GM21737 (cell line): Measurements from ENCODE around the gene BMP5.

Source experiments
- ATAC-seq: cut with Tn5 transposase; IDR thresholded peaks from one replicate; pipeline ENCODE4 v1.9.1; 2021; ENCODE audit warnings: mild to moderate bottlenecking, moderate library complexity; ENCODE audit not compliant: unreplicated experiment

Gene BMP5

GRCh38 chr6:55819811-55820210 is 55.6 kb downstream of the BMP5 start:
- ATAC-seq: no peak

GRCh38 chr6:55818482-55818881 is 56.9 kb downstream of the BMP5 start:
- no peak for ATAC-seq

DNA sequence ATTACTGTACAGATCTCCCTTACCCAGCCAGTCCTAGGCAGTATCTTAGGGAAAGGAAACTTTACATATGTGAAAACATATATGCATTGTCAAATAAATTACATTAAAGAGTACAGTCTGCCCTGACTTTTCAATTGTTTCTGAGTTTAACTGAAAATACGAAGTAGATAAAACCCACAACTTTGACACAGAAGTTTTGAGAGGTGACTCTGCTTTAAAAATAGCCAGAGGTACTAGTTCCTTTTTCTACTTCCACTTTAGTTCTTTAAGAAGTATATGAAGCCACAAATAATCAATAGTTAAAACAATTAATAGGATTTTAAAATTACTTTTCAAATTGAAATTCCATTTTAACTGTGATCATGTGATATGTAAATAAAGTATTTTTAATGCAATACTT is 62.9 kb downstream of the BMP5 start:
- no peak for ATAC-seq

DNA sequence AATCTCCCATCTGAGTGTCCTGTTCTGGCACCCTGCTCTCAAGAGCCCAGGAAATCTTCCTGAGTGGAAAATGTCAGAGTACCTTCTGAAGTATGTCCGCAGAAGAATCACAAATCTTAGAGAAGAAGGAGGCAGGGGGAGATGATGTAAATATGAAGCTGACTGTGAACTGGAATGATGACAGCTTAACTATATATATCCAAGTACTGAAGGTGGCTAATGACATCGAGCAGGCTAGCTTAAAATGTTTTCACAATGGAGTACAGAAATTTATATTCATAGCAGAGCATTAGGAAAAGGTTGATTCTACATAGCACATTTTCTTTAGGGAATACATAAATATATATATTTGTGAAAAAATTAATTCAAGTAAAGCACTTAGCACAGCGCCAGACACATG is 64.3 kb downstream of the BMP5 start:
- ATAC-seq: no peak

DNA sequence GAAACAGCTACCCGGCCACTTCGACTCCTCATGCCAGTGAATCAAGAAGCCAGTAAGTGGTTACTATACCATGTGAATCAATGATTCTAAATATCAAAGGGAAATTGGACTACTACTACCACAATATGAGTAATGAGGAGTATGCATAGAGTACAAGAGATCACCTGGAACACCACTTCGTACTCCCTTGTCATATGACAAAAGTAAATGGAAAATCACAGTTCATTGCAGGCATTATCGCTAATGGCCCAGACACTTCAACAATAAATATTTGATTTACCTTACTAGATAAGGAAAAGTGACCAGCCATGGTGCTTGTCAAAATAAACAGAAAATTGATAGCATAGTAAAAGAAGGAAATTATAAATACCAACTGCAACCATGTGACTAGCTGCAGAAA is 73.1 kb downstream of the BMP5 start:
- no peak for ATAC-seq

GRCh38 chr6:55798571-55798970 is 76.8 kb downstream of the BMP5 start:
- ATAC-seq: no peak

- ATAC-seq: no peak
Observed at GRCh38 chr6:55794136-55794812, 81.1 kb downstream of the BMP5 start.

- ATAC-seq: no peak
Observed at GRCh38 chr6:55785273-55785672, 90.1 kb downstream of the BMP5 start.

- no peak for ATAC-seq
Observed at GRCh38 chr6:55782275-55782674, 93.1 kb downstream of the BMP5 start.

GRCh38 chr6:55778705-55779104 is 96.7 kb downstream of the BMP5 start:
- no peak for ATAC-seq

DNA sequence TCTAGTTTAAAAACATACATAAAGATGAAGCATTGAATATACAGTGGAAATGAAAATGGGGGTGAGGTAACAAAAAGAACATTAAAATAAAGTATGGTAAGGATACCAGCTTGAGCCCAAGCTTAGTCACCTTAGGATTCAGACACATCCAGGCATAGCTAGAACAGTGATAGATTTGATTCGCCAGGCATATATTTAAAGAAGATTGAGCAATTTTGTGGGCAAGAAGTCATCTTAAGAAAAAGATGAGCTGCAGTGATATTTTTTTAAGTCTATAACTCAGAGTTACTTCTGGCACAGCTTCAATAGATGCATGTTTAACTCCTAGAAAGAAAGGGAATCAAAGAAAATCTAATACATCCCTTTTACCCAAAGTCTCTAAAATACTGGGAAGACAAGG is 97.9 kb downstream of the BMP5 start:
- no peak for ATAC-seq

- ATAC-seq: no peak
Observed at GRCh38 chr6:55776113-55776512, 99.3 kb downstream of the BMP5 start.

- no peak for ATAC-seq
Observed at GRCh38 chr6:55775029-55775318, 100.4 kb downstream of the BMP5 start.

- no peak for ATAC-seq
Observed at GRCh38 chr6:55774286-55775028, 100.9 kb downstream of the BMP5 start.

GRCh38 chr6:55773620-55774216 is 101.7 kb downstream of the BMP5 start:
- no peak for ATAC-seq

DNA sequence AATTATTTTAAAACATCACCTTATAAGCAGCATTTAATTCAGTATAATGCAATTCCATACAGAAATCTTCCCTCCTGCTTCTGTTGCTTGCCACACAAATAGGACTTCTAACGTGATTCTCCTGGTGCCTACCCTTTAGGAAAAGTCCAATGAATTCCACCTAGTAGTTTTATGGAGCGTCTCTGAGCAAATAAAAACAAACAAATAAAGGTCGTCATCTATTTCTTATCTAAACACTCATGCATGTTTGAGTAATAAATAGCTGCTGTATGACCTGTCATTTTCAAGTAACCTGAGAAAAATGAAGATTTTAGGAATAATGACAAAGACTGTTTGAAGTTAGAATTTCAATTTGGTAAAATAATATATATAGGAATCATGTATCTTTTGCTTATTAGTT is 102.7 kb downstream of the BMP5 start:
- ATAC-seq: no peak

GRCh38 chr6:55759536-55759935 is 115.9 kb downstream of the BMP5 start:
- no peak for ATAC-seq

GRCh38 chr6:55758156-55758937 is 117.0 kb downstream of the BMP5 start:
- no peak for ATAC-seq

DNA sequence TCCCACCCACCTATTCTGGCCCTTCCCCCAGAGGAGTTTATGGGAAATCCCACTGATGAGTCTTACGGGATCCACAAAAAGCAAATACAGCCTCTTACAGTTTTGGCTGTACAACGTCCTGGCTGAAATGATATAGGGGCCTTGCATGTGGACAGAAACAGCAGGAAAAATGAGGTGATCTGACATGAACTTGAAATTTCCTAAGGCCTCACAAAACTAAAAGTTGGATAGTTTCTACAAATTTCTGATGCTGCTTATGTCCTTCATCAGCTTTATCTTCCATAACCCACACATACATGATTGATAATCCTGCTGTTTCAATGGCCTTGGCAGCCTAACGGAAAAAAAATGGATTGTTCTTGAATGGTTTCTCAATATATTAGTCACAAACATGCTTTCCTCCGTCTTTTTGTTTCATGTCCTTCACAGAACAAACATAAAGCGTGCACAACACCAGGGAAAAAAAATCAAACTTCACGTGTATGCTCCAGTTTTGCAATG is 118.8 kb downstream of the BMP5 start:
- no peak for ATAC-seq

- no peak for ATAC-seq
Observed at GRCh38 chr6:55748880-55749279, 126.5 kb downstream of the BMP5 start.

- ATAC-seq: no peak
Observed at GRCh38 chr6:55746473-55746872, 128.9 kb downstream of the BMP5 start.

- ATAC-seq: no peak
Observed at GRCh38 chr6:55734256-55734655, 141.1 kb downstream of the BMP5 start.
